ENCODE results near the gene HSP90AB1. TPM values are rescaled to one million over a fixed set of nuclear protein-coding genes. Genes with fewer than 3 reads are reported as not detected.

The HSP90AB1 gene
- polyA plus RNA-seq, 2 of the 4 experiments (the other 2 are of a cell fraction): 1,136 to 1,155 TPM

DNA sequence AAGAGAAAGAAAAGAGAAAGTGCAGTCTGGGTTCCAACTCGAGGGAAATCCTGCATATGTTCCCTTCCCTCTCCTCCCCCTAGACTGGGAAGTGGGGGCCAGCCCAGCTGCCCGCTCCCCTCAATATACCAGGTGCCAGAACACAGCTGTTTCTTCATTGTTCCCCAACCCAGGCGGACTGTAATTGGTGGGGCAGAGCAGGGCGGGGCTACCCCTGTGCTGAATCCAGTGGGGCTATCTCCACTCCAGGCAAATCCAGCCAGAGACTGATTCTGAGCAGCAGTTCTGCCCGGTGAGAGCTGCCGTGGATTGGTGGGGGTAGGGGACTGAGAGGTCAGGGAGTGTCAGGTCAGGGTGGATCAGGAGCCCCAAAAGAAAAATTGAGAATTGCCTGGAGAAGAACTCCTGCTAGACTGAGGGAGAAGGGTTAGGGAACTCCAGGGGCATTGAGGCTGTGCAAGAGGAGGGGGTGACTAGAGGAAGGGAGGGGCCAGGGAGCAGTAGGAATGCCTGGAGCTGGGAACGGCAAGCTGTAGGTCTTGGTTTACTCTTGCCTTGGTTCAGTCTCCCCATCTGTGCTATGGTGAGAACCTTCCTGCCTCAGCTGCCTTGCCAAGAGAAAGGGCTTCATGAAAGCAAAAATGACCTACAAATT, 30.1 kb upstream of the HSP90AB1 start, which contains the start of gene MYMX:
Gene MYMX, plus strand, starts transcription at position 250 of the 655 bp plus-strand sequence. CDS start 546 bp downstream, outside the sequence.
- DNase-seq (ENCODE audit: low read depth in 1 of 2, low spot score in 1 of 2): no peak
- TF ChIP-seq JUN (IDR thresholded peaks at IDR 0.05): no peak
- no peak for TF ChIP-seq ATOH8 (CRISPR knock-in tag; IDR thresholded peaks at IDR 0.05; ENCODE audit: low read depth)
- no peak for TF ChIP-seq TP53 (CRISPR knock-in tag; IDR thresholded peaks at IDR 0.05)
- no peak for TF ChIP-seq CBX2 (IDR thresholded peaks at IDR 0.05; ENCODE audit: borderline replicate concordance, low read depth)
- no peak for TF ChIP-seq HEYL (CRISPR knock-in tag; IDR thresholded peaks at IDR 0.05)
- no peak for TF ChIP-seq RCOR1 (IDR thresholded peaks at IDR 0.05; ENCODE audit: low read depth, low read length)
- TF ChIP-seq HDAC2 (IDR thresholded peaks at IDR 0.05): no peak
- TF ChIP-seq BHLHE40 (IDR thresholded peaks at IDR 0.05; ENCODE audit: low read depth, low read length): no peak
- TF ChIP-seq ZNF302 (CRISPR knock-in tag; IDR thresholded peaks at IDR 0.05): no peak
- no peak for TF ChIP-seq MAZ (IDR thresholded peaks at IDR 0.05; ENCODE audit: borderline replicate concordance, low read depth, low read length)
- no peak within 1 kb of the TSS; the same call in 2 of the 3 replicates for H3K4me2 ChIP-seq
- H3K9me3 ChIP-seq: no peaks in the 10 kb centered on the region
- H3K4me1 ChIP-seq: peaks cover 35% of the 10 kb centered on the region
- ATAC-seq: no peak
- WGBS (ENCODE audit: missing lambda C conversion rate): 64% methylated on average over 7 of the region's 7 CpGs
- no peak within 1 kb of the TSS for H3K4me3 ChIP-seq
- ChIA-PET CTCF (interaction anchor here (0.7 to 2.3 kb wide), 7 partner anchors 18 to 169 kb away, joined by 3 to 7 read pairs (median 3); partner anchors contain the start of gene SLC35B2), POLR2A (no interaction called here)
- H3K27ac ChIP-seq: peak within 1 kb of the TSS in 1 of 2 experiments; percentile 57; a peak in 1 of 6 replicates
- FAIRE-seq: no peak

DNA sequence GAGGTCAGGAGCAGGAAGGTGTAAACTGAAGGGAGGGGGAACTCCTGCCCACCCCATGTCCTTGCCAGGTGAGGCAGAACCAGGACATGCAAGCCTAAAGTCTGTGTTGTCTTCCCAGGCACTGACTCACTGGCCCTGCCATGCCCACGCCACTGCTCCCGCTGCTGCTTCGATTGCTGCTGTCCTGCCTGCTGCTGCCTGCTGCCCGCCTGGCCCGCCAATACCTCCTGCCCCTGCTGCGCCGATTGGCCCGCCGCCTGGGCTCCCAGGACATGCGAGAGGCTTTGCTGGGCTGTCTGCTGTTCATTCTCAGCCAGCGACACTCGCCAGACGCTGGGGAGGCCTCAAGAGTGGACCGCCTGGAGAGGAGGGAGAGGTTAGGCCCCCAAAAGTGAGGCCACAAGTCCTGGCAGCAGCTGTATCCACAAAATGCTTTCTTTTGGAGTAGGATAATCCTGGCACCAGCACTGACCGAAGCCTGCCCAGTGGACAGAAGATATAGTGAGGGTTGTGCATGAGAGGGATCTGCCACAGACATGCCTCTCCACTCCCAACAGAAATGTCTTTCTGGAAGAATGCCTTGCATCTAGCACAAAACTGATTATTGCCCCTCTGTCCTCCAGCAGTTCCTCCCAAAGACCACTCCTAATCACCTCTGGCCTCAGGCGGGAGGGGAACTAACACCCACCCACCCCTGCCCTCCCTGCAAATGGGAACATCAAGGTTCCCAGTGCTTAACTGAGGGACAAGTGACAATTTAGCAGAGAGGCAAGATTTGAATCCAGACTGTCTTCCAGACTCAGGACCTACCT, 29.4 kb upstream of the HSP90AB1 start:
- 92% methylated on average over 9 of the region's 16 CpGs for WGBS (ENCODE audit: missing lambda C conversion rate)
- CTCF ChIA-PET: interaction anchor here (0.7 to 2.3 kb wide), 4 partner anchors 17 to 45 kb away, joined by 3 to 7 read pairs (median 4); no protein-coding TSS in a partner anchor
- FAIRE-seq (no peak), DNase-seq (ENCODE audit: low read depth in 1 of 2, low spot score in 1 of 2) (no peak), ATAC-seq (no peak)
- H3K4me2 ChIP-seq: peak overlapping the region; percentile 85; the same call in 2 of the 3 replicates
- H3K9me3 ChIP-seq: no peaks in the 10 kb centered on the region
- H3K27ac ChIP-seq: peak overlapping the region in 1 of 2 experiments; percentile 57; a peak in 1 of 6 replicates
- TF ChIP-seq, protein P1, sequence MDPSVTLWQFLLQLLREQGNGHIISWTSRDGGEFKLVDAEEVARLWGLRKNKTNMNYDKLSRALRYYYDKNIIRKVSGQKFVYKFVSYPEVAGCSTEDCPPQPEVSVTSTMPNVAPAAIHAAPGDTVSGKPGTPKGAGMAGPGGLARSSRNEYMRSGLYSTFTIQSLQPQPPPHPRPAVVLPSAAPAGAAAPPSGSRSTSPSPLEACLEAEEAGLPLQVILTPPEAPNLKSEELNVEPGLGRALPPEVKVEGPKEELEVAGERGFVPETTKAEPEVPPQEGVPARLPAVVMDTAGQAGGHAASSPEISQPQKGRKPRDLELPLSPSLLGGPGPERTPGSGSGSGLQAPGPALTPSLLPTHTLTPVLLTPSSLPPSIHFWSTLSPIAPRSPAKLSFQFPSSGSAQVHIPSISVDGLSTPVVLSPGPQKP (IDR thresholded peaks at IDR 0.05; ENCODE audit: low read depth, low read length): no peak
- TF ChIP-seq, protein P2, sequence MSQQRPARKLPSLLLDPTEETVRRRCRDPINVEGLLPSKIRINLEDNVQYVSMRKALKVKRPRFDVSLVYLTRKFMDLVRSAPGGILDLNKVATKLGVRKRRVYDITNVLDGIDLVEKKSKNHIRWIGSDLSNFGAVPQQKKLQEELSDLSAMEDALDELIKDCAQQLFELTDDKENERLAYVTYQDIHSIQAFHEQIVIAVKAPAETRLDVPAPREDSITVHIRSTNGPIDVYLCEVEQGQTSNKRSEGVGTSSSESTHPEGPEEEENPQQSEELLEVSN (IDR thresholded peaks at IDR 0.05; ENCODE audit: borderline replicate concordance, low read depth): no peak
- TF ChIP-seq NFE2L2 (conservative IDR thresholded peaks at IDR 0.05; ENCODE audit: low read length) (no peak), FOSL2 (IDR thresholded peaks at IDR 0.05) (no peak), FOSL2 (CRISPR knock-in tag; IDR thresholded peaks at IDR 0.05) (no peak), RAD21 (conservative IDR thresholded peaks at IDR 0.05 in 1 of 2, IDR thresholded peaks at IDR 0.05 in 1 of 2) (no peak), CBX2 (IDR thresholded peaks at IDR 0.05; ENCODE audit: borderline replicate concordance, low read depth) (no peak), KDM1A (IDR thresholded peaks at IDR 0.05; ENCODE audit: low read depth) (no peak)
- TF ChIP-seq, protein P3, sequence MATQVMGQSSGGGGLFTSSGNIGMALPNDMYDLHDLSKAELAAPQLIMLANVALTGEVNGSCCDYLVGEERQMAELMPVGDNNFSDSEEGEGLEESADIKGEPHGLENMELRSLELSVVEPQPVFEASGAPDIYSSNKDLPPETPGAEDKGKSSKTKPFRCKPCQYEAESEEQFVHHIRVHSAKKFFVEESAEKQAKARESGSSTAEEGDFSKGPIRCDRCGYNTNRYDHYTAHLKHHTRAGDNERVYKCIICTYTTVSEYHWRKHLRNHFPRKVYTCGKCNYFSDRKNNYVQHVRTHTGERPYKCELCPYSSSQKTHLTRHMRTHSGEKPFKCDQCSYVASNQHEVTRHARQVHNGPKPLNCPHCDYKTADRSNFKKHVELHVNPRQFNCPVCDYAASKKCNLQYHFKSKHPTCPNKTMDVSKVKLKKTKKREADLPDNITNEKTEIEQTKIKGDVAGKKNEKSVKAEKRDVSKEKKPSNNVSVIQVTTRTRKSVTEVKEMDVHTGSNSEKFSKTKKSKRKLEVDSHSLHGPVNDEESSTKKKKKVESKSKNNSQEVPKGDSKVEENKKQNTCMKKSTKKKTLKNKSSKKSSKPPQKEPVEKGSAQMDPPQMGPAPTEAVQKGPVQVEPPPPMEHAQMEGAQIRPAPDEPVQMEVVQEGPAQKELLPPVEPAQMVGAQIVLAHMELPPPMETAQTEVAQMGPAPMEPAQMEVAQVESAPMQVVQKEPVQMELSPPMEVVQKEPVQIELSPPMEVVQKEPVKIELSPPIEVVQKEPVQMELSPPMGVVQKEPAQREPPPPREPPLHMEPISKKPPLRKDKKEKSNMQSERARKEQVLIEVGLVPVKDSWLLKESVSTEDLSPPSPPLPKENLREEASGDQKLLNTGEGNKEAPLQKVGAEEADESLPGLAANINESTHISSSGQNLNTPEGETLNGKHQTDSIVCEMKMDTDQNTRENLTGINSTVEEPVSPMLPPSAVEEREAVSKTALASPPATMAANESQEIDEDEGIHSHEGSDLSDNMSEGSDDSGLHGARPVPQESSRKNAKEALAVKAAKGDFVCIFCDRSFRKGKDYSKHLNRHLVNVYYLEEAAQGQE (IDR thresholded peaks at IDR 0.05): no peak
- peaks cover 42% of the 10 kb centered on the region for H3K4me1 ChIP-seq
- H3K4me3 ChIP-seq: no peak overlapping the region
- POLR2A ChIA-PET: no interaction called here

Measured in A549 (cell line).